Caki2 (cell line): Measurements from ENCODE around the gene TMEM150A. TPM values are rescaled to one million over a fixed set of nuclear protein-coding genes. Genes with fewer than 3 reads are reported as not detected.

Experiments used
- DNase-seq: peaks from one replicate; pipeline ENCODE4 v3.0.0-alpha.2; 2015; ENCODE audit warnings: low read depth
- in situ Hi-C: cut with HindIII; loops from 2 replicates; pipeline ENCODE4 v1.10.0; 2016; ENCODE audit warnings: low sequenced_read_pairs, low pct_unique_long_range_greater_than_20kb, mixed read lengths
- total RNA-seq: library from RNA; depleted of rRNA; stranded (reverse); fragments of >200 nt; shearing (Covaris generic); gene quantifications from 2 replicates; pipeline ENCODE4 v1.2.3, GENCODE V29; 2014; ENCODE audit warnings: low replicate concordance; rRNA removed

The TMEM150A gene
- total RNA-seq, 1 experiment from 2014 or later, result 8.2 TPM

- DNase-seq, result peak; percentile 79
- in situ Hi-C loops, result no loop called here
These were observed 50.5 kb downstream of the TMEM150A start for GRCh38 chr2:85551698-85552678.

DNA sequence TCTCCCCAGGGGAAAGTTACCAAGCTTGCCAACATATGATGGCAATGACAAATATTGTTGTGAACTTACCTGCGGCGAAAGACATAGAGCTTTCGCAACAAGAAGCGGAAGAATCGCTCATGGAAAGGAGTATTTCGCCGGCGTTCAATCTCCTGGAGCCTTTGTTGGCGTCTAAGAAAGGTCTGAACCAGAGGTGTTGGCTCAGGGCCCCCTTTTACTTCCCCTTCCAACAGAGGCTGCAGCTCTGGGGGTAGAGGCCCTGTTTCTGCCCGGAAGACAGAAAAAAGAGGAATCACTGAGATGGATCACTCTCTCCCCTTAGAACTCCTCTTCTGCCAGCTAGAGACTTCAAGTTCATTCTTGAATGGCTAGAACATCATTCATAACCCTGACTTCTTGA lies 52.0 kb downstream of the TMEM150A start:
- no peak for DNase-seq
- in situ Hi-C loops, result no loop called here

- in situ Hi-C loops, result no loop called here
- DNase-seq, result no peak
These were observed 52.7 kb downstream of the TMEM150A start for GRCh38 chr2:85549826-85550225.

GRCh38 chr2:85549095-85549494 lies 53.4 kb downstream of the TMEM150A start:
- no peak for DNase-seq
- in situ Hi-C loops, result no loop called here

DNA sequence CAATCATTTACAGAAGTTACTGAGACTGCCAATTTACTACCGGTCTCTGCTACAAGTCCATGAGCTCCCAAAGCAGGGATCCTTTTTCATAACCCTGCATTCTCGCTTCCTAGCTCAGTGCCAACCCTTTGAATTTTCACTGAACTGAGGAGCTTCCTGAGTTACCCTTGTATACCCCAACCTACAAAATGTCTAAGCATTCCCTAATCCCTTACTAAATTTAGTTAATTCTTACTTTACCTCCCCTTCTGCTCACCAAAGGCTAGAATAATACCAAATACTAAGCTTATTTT lies 53.9 kb downstream of the TMEM150A start:
- no peak for DNase-seq
- in situ Hi-C loops, result no loop called here

Other genes starting within 250 kb of the TMEM150A start
- gene RETSAT, start 248.2 kb downstream of the TMEM150A start, total RNA-seq, result 52.8 and 86.1 TPM in 2 replicates
- gene ELMOD3, start 247.9 kb downstream of the TMEM150A start, total RNA-seq, result 8.6 and 21.3 TPM in 2 replicates
- 429 and 545 TPM in 2 replicates for gene CAPG, start 192.3 kb downstream of the TMEM150A start, total RNA-seq
- 0.44 TPM in 1 of 2 replicates, not detected in the other for gene SH2D6, start 184.0 kb downstream of the TMEM150A start, total RNA-seq
- gene MAT2A, start 63.5 kb downstream of the TMEM150A start, total RNA-seq, result 56.5 and 59.5 TPM in 2 replicates
- gene GGCX, start 41.2 kb downstream of the TMEM150A start, total RNA-seq, result 61.5 and 69.2 TPM in 2 replicates
- gene VAMP8, start 25.1 kb downstream of the TMEM150A start, total RNA-seq, result 2.0 and 3.4 TPM in 2 replicates
- not detected in 2 replicates for gene VAMP5, start 18.3 kb downstream of the TMEM150A start, total RNA-seq
- gene RNF181, start 7.0 kb downstream of the TMEM150A start, total RNA-seq, result 166 and 213 TPM in 2 replicates
- gene C2orf68, start 9.4 kb upstream of the TMEM150A start, total RNA-seq, result 37.0 and 60.7 TPM in 2 replicates
- gene USP39, start 13.5 kb upstream of the TMEM150A start, total RNA-seq, result 84.5 and 85.2 TPM in 2 replicates
- gene SFTPB, start 65.5 kb upstream of the TMEM150A start, total RNA-seq, result not detected in 2 replicates
- not detected in 2 replicates for gene GNLY, start 91.7 kb upstream of the TMEM150A start, total RNA-seq
- gene ATOH8, start 151.3 kb upstream of the TMEM150A start, total RNA-seq, result 7.5 and 12.9 TPM in 2 replicates